IMR-90 (cell line): ENCODE results near the gene TFAP2A. TPM values are rescaled to one million over a fixed set of nuclear protein-coding genes. Genes with fewer than 3 reads are reported as not detected.

ENCODE experiments used
- ATAC-seq: fragments of 200-7000 bp; cut with Tn5 transposase; 2 replicates; pipeline ENCODE4 v1.9.1; 2020; ENCODE audit warnings: low read depth, mild to moderate bottlenecking, moderate library complexity
- BruUV-seq: library from RNA; stranded (reverse); fragments of 400-500 nt; replicated peaks from 2 replicates; lab custom pipeline; 2021; lab: Mats Ljungman, UMichigan
- CTCF ChIA-PET: fragments of 300-600 bp; formaldehyde crosslinking; extraction: SDS; loops from one replicate; lab custom pipeline; 2021; ENCODE audit warnings: antibody characterized with exemption; lab: Yijun Ruan, JAX
- POLR2A ChIA-PET: fragments of 300-600 bp; sonication (Branson Sonifier 250); formaldehyde crosslinking; loops from one replicate; lab custom pipeline; 2022; ENCODE audit warnings: antibody characterized with exemption; ENCODE audit not compliant: unreplicated experiment; lab: Charles Lee
- DNase-seq: peaks from one replicate; pipeline ENCODE4 v3.0.0; 2013
- H2AFZ ChIP-seq: replicated peaks from 2 replicates; pipeline ENCODE3; 2013; ENCODE audit warnings: low read length, mild to moderate bottlenecking; ENCODE audit not compliant: poor library complexity
- H2AK5ac ChIP-seq: 2 replicates; pipeline ENCODE4 v1.6.1; 2013; ENCODE audit warnings: low read depth, low read length, inconsistent platforms
- H2AK9ac ChIP-seq: replicated peaks from 2 replicates; pipeline ENCODE3; 2013; ENCODE audit warnings: mild to moderate bottlenecking, low read depth, low read length, moderate library complexity; ENCODE audit not compliant: poor library complexity
- H2BK120ac ChIP-seq: 2 replicates; pipeline ENCODE4 v1.6.1; 2013; ENCODE audit warnings: low read depth, low read length, inconsistent platforms
- H2BK15ac ChIP-seq: 3 replicates; pipeline ENCODE4 v1.6.1; 2013; ENCODE audit warnings: low read depth, low read length, inconsistent platforms
- H2BK20ac ChIP-seq: 2 replicates; pipeline ENCODE4 v1.6.1; 2013; ENCODE audit warnings: low read depth, mild to moderate bottlenecking, inconsistent platforms, low read length, moderate library complexity
- H2BK5ac ChIP-seq: 2 replicates; pipeline ENCODE4 v1.6.1; 2013; ENCODE audit warnings: mild to moderate bottlenecking, low read depth, low read length, inconsistent platforms; ENCODE audit not compliant: poor library complexity, severe bottlenecking
- H3K14ac ChIP-seq: replicated peaks from 2 replicates; pipeline ENCODE4 v1.6.1; 2013; ENCODE audit warnings: low read depth, low read length, inconsistent platforms
- H3K18ac ChIP-seq: 2 replicates; pipeline ENCODE4 v1.6.1; 2013; ENCODE audit warnings: low read depth, low read length, control low read depth
- H3K23ac ChIP-seq: 2 replicates; pipeline ENCODE4 v1.6.1; 2013; ENCODE audit warnings: low read depth, low read length, inconsistent platforms
- H3K27ac ChIP-seq: 2 replicates; pipeline ENCODE4 v1.5.1; 2013; ENCODE audit warnings: mild to moderate bottlenecking, control low read depth, low read length; ENCODE audit not compliant: insufficient read depth
- H3K27me3 ChIP-seq: 2 replicates; pipeline ENCODE4 v1.6.1; 2013; ENCODE audit warnings: low read length; ENCODE audit not compliant: control insufficient read depth, insufficient read depth
- H3K36me3 ChIP-seq: 2 replicates; pipeline ENCODE4 v1.6.1; 2013; ENCODE audit warnings: low read length, mixed read lengths; ENCODE audit not compliant: control insufficient read depth, insufficient read depth
- H3K4ac ChIP-seq: 2 replicates; pipeline ENCODE4 v1.6.1; 2013; ENCODE audit warnings: low read depth, low read length, inconsistent platforms
- H3K4me1 ChIP-seq: 2 replicates; pipeline ENCODE4 v1.6.1; 2013; ENCODE audit warnings: low read length, mixed read lengths; ENCODE audit not compliant: control insufficient read depth, insufficient read depth
- H3K4me2 ChIP-seq: 2 replicates; pipeline ENCODE4 v1.6.1; 2013; ENCODE audit warnings: low read depth, mild to moderate bottlenecking, control low read depth, low read length, moderate library complexity
- H3K4me3 ChIP-seq: 2 replicates; pipeline ENCODE4 v1.5.1; 2013; ENCODE audit warnings: low read depth, mild to moderate bottlenecking, control low read depth, low read length, moderate library complexity; ENCODE audit not compliant: insufficient read depth
- H3K56ac ChIP-seq: 2 replicates; pipeline ENCODE4 v1.6.1; 2013; ENCODE audit warnings: low read length, inconsistent platforms; ENCODE audit not compliant: insufficient read depth; ENCODE audit errors: extremely low read depth
- H3K79me1 ChIP-seq, 2 experiments: 2 replicates each; pipeline ENCODE4 v1.6.1; 2013; ENCODE audit warnings: low read length in 2 of 2, inconsistent platforms in 1 of 2, low read depth in 1 of 2
- H3K9ac ChIP-seq: 2 replicates; pipeline ENCODE4 v1.6.1; 2013; ENCODE audit warnings: low read depth, low read length, control low read depth
- H3K9me1 ChIP-seq: 2 replicates; pipeline ENCODE4 v1.6.1; 2013; ENCODE audit warnings: low read length, inconsistent platforms; ENCODE audit not compliant: insufficient read depth
- H3K9me3 ChIP-seq: 2 replicates; pipeline ENCODE4 v1.6.1; 2013; ENCODE audit warnings: low read length; ENCODE audit not compliant: control insufficient read depth, insufficient read depth
- H4K20me1 ChIP-seq: 2 replicates; pipeline ENCODE4 v1.6.1; 2013; ENCODE audit warnings: low read length, inconsistent platforms; ENCODE audit not compliant: insufficient read depth
- H4K5ac ChIP-seq: 2 replicates; pipeline ENCODE4 v1.6.1; 2013; ENCODE audit warnings: mild to moderate bottlenecking, low read depth, low read length, control low read depth
- H4K8ac ChIP-seq, 2 experiments: 2 replicates each; pipeline ENCODE4 v1.6.1; 2013; ENCODE audit warnings: low read depth in 2 of 2, low read length in 2 of 2, control low read depth in 1 of 2, inconsistent platforms in 1 of 2
- H4K91ac ChIP-seq: 2 replicates; pipeline ENCODE4 v1.6.1; 2013; ENCODE audit warnings: low read depth, low read length, inconsistent platforms; ENCODE audit not compliant: insufficient read depth
- BHLHE40 ChIP-seq: fragments of 150-350 bp; IDR thresholded peaks from 2 replicates; pipeline ENCODE4 v1.6.1; 2016; ENCODE audit warnings: mild to moderate bottlenecking, low read depth, low read length
- CEBPB ChIP-seq: IDR thresholded peaks from 2 replicates; pipeline ENCODE4 v1.6.1; 2012; ENCODE audit warnings: low read depth, low read length, improper control_type of control experiment
- CHD1 ChIP-seq: IDR thresholded peaks from 2 replicates; pipeline ENCODE4 v1.6.1; 2012; ENCODE audit warnings: low read depth, low read length, improper control_type of control experiment
- CTCF ChIP-seq: conservative IDR thresholded peaks from 2 replicates; pipeline ENCODE4 v1.5.1; 2012; ENCODE audit warnings: mild to moderate bottlenecking, low read depth, low read length, improper control_type of control experiment
- ELK1 ChIP-seq: fragments of 150-350 bp; IDR thresholded peaks from 2 replicates; pipeline ENCODE4 v1.6.1; 2016; ENCODE audit warnings: low read depth, mild to moderate bottlenecking, low read length, moderate library complexity, borderline replicate concordance
- FOS ChIP-seq: fragments of 150-350 bp; IDR thresholded peaks from 2 replicates; pipeline ENCODE4 v1.6.1; 2016; ENCODE audit warnings: low read depth, low read length
- MAFK ChIP-seq: IDR thresholded peaks from 2 replicates; pipeline ENCODE4 v1.6.1; 2012; ENCODE audit warnings: low read depth, low read length, improper control_type of control experiment
- MXI1 ChIP-seq: IDR thresholded peaks from 2 replicates; pipeline ENCODE4 v1.6.1; 2012; ENCODE audit warnings: low read depth, mild to moderate bottlenecking, low read length, moderate library complexity, borderline replicate concordance
- NFE2L2 ChIP-seq: fragments of 150-350 bp; IDR thresholded peaks from 2 replicates; pipeline ENCODE4 v1.6.1; 2016; ENCODE audit warnings: low read depth, mild to moderate bottlenecking, low read length
- POLR2A ChIP-seq: IDR thresholded peaks from 2 replicates; pipeline ENCODE4 v1.6.1; 2012; ENCODE audit warnings: mild to moderate bottlenecking, low read depth, low read length
- RAD21 ChIP-seq: IDR thresholded peaks from 2 replicates; pipeline ENCODE4 v1.6.1; 2012; ENCODE audit warnings: low read length, improper control_type of control experiment
- RCOR1 ChIP-seq: IDR thresholded peaks from 2 replicates; pipeline ENCODE4 v1.6.1; 2012; ENCODE audit warnings: mild to moderate bottlenecking, low read length, improper control_type of control experiment; ENCODE audit not compliant: insufficient replicate concordance
- RFX5 ChIP-seq: IDR thresholded peaks from 2 replicates; pipeline ENCODE4 v1.8.0; 2012; ENCODE audit warnings: low read depth, mild to moderate bottlenecking, low read length, moderate library complexity
- SMC3 ChIP-seq: fragments of 150-350 bp; IDR thresholded peaks from 2 replicates; pipeline ENCODE4 v1.6.1; 2016; ENCODE audit warnings: low read depth, mild to moderate bottlenecking, antibody characterized with exemption, low read length, moderate library complexity
- USF2 ChIP-seq: fragments of 150-350 bp; IDR thresholded peaks from 2 replicates; pipeline ENCODE4 v1.6.1; 2017; ENCODE audit warnings: mild to moderate bottlenecking, antibody characterized with exemption, low read length, low read depth
- WGBS, 2 experiments: methylation state at CpG; one replicate each; pipeline versions ENCODE4 v1.1.5 to v1.1.7; 2013; ENCODE audit warnings: missing lambda C conversion rate in 2 of 2; ENCODE audit not compliant: insufficient read length in 1 of 2; ENCODE audit errors: extremely low coverage in 2 of 2; 5-methylcytosine and 5-hydroxymethylcytosine counted together
- dilution Hi-C: fragments of 300-500 bp; cut with HindIII; formaldehyde crosslinking; loops from one replicate; pipeline ENCODE4 v1.14.3; 2018; ENCODE audit warnings: low sequenced_read_pairs; ENCODE audit not compliant: unreplicated experiment
- in situ Hi-C: fragments of 300-500 bp; cut with MboI; formaldehyde crosslinking; loops from 3 replicates; pipeline ENCODE4 v1.14.3; 2019; ENCODE audit warnings: low sequenced_read_pairs, inconsistent platforms, mixed read lengths
- intact Hi-C: fragments of 100-400 bp; cut with micrococcal nuclease; formaldehyde crosslinking; loops from 2 replicates; pipeline ENCODE4 v1.10.0; 2022
- polyA plus RNA-seq, 3 experiments: library from polyadenylated mRNA; depleted of rRNA; stranded (reverse); fragments of >200 nt; gene quantifications; 2 replicates each; pipeline ENCODE4 v1.2.3, GENCODE V29; 2012; ENCODE audit warnings: low replicate concordance in 1 of 3
- total RNA-seq: library from RNA; depleted of rRNA; stranded (reverse); fragments of >200 nt; gene quantifications from 2 replicates; pipeline ENCODE4 v1.2.3, GENCODE V29; 2012

TFAP2A gene
- total and polyA plus RNA-seq, 2 of the 4 experiments (the other 2 are of a cell fraction): 0.72 to 7.1 TPM

- Histone ChIP-seq H4K5ac (no peak overlapping the region), H3K4me3 (no peak overlapping the region), H3K23ac (no peak overlapping the region), H2AK5ac (no peak overlapping the region), H3K14ac (no peak overlapping the region), H3K4me1 (no peaks in the 10 kb centered on the region), H3K36me3 (no peaks in the 10 kb centered on the region), H2BK20ac (no peak overlapping the region), H4K20me1 (no peaks in the 10 kb centered on the region), H3K27me3 (peaks cover 92% of the 10 kb centered on the region), H2AFZ (no peak overlapping the region), H2BK120ac (no peak overlapping the region), H3K4me2 (no peak overlapping the region), H3K9me3 (peaks cover 7% of the 10 kb centered on the region), H4K91ac (no peak overlapping the region), H3K56ac (no peak overlapping the region), H2BK15ac (no peak overlapping the region), H3K9ac (no peak overlapping the region), H2AK9ac (no peak overlapping the region), H3K27ac (no peak overlapping the region), H3K79me1 (no peaks in the 10 kb centered on the region), H4K8ac (no peak overlapping the region), H3K4ac (no peak overlapping the region), H2BK5ac (no peak overlapping the region), H3K18ac (no peak overlapping the region), H3K9me1 (no peaks in the 10 kb centered on the region)
- ChIA-PET CTCF (no interaction called here), POLR2A (no interaction called here)
- in situ Hi-C loops (no loop called here), dilution Hi-C loops (no loop called here), intact Hi-C loops (no loop called here)
- ATAC-seq: no peak
- DNase-seq: no peak
- WGBS, 2 experiments: no CpG with 5 or more reads among the region's 8 CpGs
- no TSS peak for BruUV-seq
- TF ChIP-seq NFE2L2 (no peak), RCOR1 (no peak), ELK1 (no peak), CHD1 (no peak), CTCF (no peak), FOS (no peak), MAFK (no peak), RFX5 (no peak), CEBPB (no peak), MXI1 (no peak), BHLHE40 (no peak), USF2 (no peak), SMC3 (no peak), POLR2A (no peak), RAD21 (no peak)
These were observed 27.9 kb downstream of the TFAP2A start for GRCh38 chr6:10386756-10387654.
